Esophagus muscularis mucosa (tissue), 4 donors: ENCODE data around the gene MRPL23. TPM values are rescaled to one million over a fixed set of nuclear protein-coding genes. Genes with fewer than 3 reads are reported as not detected.

Source experiments
- DNase-seq: peaks from one replicate; pipeline ENCODE4 v3.0.0-alpha.2; 2017; ENCODE audit errors: extremely low spot score
- H3K27ac ChIP-seq, 4 donors: fragments of 200-600 bp; sonication (generic); replicated peaks in 1 of 4; 1 replicate in 3 of 4; 2 replicates in 1 of 4; pipeline ENCODE4 v1.5.1; 2016 to 2019; ENCODE audit warnings: mild to moderate bottlenecking in 1 of 4
- H3K27me3 ChIP-seq, 4 donors: fragments of 200-600 bp; sonication (generic); one replicate each; pipeline versions ENCODE4 v1.5.1 to v1.6.0; 2016 to 2019
- H3K36me3 ChIP-seq, 4 donors: fragments of 200-600 bp; sonication (generic); one replicate each; pipeline ENCODE4 v1.5.1; 2016 to 2019
- H3K4me1 ChIP-seq, 4 donors: fragments of 200-600 bp; sonication (generic); one replicate each; pipeline ENCODE4 v1.5.1; 2016 to 2019
- H3K4me3 ChIP-seq, 4 donors: fragments of 200-600 bp; sonication (generic); 1 replicate in 2 of 4; 2 replicates in 2 of 4; pipeline ENCODE4 v1.5.1; 2016 to 2019; ENCODE audit warnings: mild to moderate bottlenecking in 4 of 4, moderate library complexity in 1 of 4
- H3K9me3 ChIP-seq, 4 donors: fragments of 200-600 bp; sonication (generic); 1 replicate in 3 of 4; 2 replicates in 1 of 4; pipeline ENCODE4 v1.5.1; 2016 to 2019
- CTCF ChIP-seq, 3 experiments: fragments of 200-600 bp in 2 of 3; fragments of 450-650 bp in 1 of 3; sonication (generic) in 2 of 3; IDR thresholded peaks; one replicate each; pipeline ENCODE4 v1.5.1; 2017 to 2019; ENCODE audit warnings: antibody characterized with exemption in 3 of 3, mild to moderate bottlenecking in 2 of 3, moderate library complexity in 1 of 3
- EP300 ChIP-seq: sonication (generic); formaldehyde crosslinking; IDR thresholded peaks from one replicate; pipeline ENCODE4 v1.6.1; 2017; ENCODE audit warnings: antibody characterized with exemption
- POLR2A ChIP-seq: fragments of 450-650 bp; IDR thresholded peaks from one replicate; pipeline ENCODE4 v1.6.1; 2017; ENCODE audit warnings: antibody characterized with exemption, moderate library complexity, mild to moderate bottlenecking, low read depth
- POLR2AphosphoS5 ChIP-seq, 2 donors: sonication (generic); formaldehyde crosslinking; IDR thresholded peaks; one replicate each; pipeline ENCODE4 v1.6.1; 2017; ENCODE audit warnings: antibody characterized with exemption in 2 of 2
- WGBS: methylation state at CpG from one replicate; pipeline ENCODE4 v1.1.5; 2018; 5-methylcytosine and 5-hydroxymethylcytosine counted together
- intact Hi-C: fragments of 100-400 bp; cut with DNase I; formaldehyde crosslinking; loops from one replicate; pipeline ENCODE4 v1.15.1; 2023
- total RNA-seq, 4 donors: library from RNA; depleted of rRNA; stranded (reverse); fragments of >200 nt; gene quantifications; one replicate each; pipeline versions ENCODE4 v1.1.0 to v1.2.1, GENCODE V29; 2016

The MRPL23 gene
- total RNA-seq, 4 donors from 2014 or later = 82.0 to 153 (median 92.4) TPM

GRCh38 chr11:1913271-1914060 lies 33.7 kb upstream of the MRPL23 start:
- Histone ChIP-seq H3K27me3 (no peaks in the 10 kb centered on the region), H3K9me3 (no peaks in the 10 kb centered on the region), H3K27ac (no peak overlapping the region), H3K4me3 (no peak overlapping the region), H3K4me1 (peaks cover 13 to 22% (median 15%) of the 10 kb centered on the region in 4 donors), H3K36me3 (no peaks in the 10 kb centered on the region)
- intact Hi-C loops = loop anchor here (2.0 kb wide), 1 partner anchor 23 kb away; no protein-coding TSS in a partner anchor
- DNase-seq = no peak
- 94% methylated on average over 20 of the region's 31 CpGs for WGBS
- TF ChIP-seq EP300 (no peak), CTCF (IDR thresholded peaks at IDR 0.05) (no peak), POLR2A (no peak), POLR2AphosphoS5 (IDR thresholded peaks at IDR 0.05) (no peak)

- no peak for DNase-seq
- Histone ChIP-seq H3K27ac (no peak overlapping the region), H3K9me3 (no peaks in the 10 kb centered on the region), H3K36me3 (no peaks in the 10 kb centered on the region), H3K4me1 (peaks cover 11 to 23% (median 16%) of the 10 kb centered on the region in 4 donors), H3K27me3 (peaks cover 0 to 7% (median 0%) of the 10 kb centered on the region in 4 donors), H3K4me3 (no peak overlapping the region)
- intact Hi-C loops = loop anchor here (1.0 to 2.0 kb wide), 2 partner anchors 21 to 22 kb away; no protein-coding TSS in a partner anchor
- TF ChIP-seq POLR2AphosphoS5 (IDR thresholded peaks at IDR 0.05) (no peak), POLR2A (no peak), EP300 (no peak), CTCF (IDR thresholded peaks at IDR 0.05) (no peak)
- 96% methylated on average over 2 of the region's 2 CpGs for WGBS
Observed at GRCh38 chr11:1915795-1916131, 31.4 kb upstream of the MRPL23 start.

- H3K27me3 ChIP-seq = peaks cover 0 to 8% (median 0%) of the 10 kb centered on the region in 4 donors
- intact Hi-C loops = loop anchor here (1.0 kb wide), 1 partner anchor 23 kb away; no protein-coding TSS in a partner anchor
- H3K4me3 ChIP-seq = no peak overlapping the region
- H3K36me3 ChIP-seq = no peaks in the 10 kb centered on the region
- 74% methylated on average over 9 of the region's 14 CpGs for WGBS
- H3K27ac ChIP-seq = no peak overlapping the region
- no peak for DNase-seq
- no peaks in the 10 kb centered on the region for H3K9me3 ChIP-seq
- no peak for TF ChIP-seq EP300
- no peak for TF ChIP-seq POLR2AphosphoS5 (IDR thresholded peaks at IDR 0.05)
- no peak for TF ChIP-seq CTCF (IDR thresholded peaks at IDR 0.05)
- no peak for TF ChIP-seq POLR2A
- peaks cover 17 to 29% (median 21%) of the 10 kb centered on the region in 4 donors for H3K4me1 ChIP-seq
Observed at GRCh38 chr11:1916132-1916985, 30.8 kb upstream of the MRPL23 start.

- intact Hi-C loops = loop anchor here (1.0 kb wide), 1 partner anchor 24 kb away; no protein-coding TSS in a partner anchor
- no peak for DNase-seq
- Histone ChIP-seq H3K4me1 (peaks cover 24 to 32% (median 28%) of the 10 kb centered on the region in 4 donors), H3K36me3 (no peaks in the 10 kb centered on the region), H3K27ac (no peak overlapping the region), H3K9me3 (no peaks in the 10 kb centered on the region), H3K27me3 (peaks cover 0 to 8% (median 0%) of the 10 kb centered on the region in 4 donors), H3K4me3 (no peak overlapping the region)
- 82% methylated on average over 4 of the region's 8 CpGs for WGBS
- TF ChIP-seq CTCF (IDR thresholded peaks at IDR 0.05) (no peak), POLR2AphosphoS5 (IDR thresholded peaks at IDR 0.05) (no peak), EP300 (no peak), POLR2A (no peak)
Observed at GRCh38 chr11:1916986-1917522, 30.1 kb upstream of the MRPL23 start.
